IMR-90 (cell line): ENCODE results near the gene DZIP3. TPM values are rescaled to one million over a fixed set of nuclear protein-coding genes. Genes with fewer than 3 reads are reported as not detected.

Source experiments
- ATAC-seq: fragments of 200-7000 bp; cut with Tn5 transposase; 2 replicates; pipeline ENCODE4 v1.9.1; 2020; ENCODE audit warnings: low read depth, mild to moderate bottlenecking, moderate library complexity
- BruUV-seq: library from RNA; stranded (reverse); fragments of 400-500 nt; replicated peaks from 2 replicates; lab custom pipeline; 2021; lab: Mats Ljungman, UMichigan
- CTCF ChIA-PET: fragments of 300-600 bp; formaldehyde crosslinking; extraction: SDS; loops from one replicate; lab custom pipeline; 2021; ENCODE audit warnings: antibody characterized with exemption; lab: Yijun Ruan, JAX
- POLR2A ChIA-PET: fragments of 300-600 bp; sonication (Branson Sonifier 250); formaldehyde crosslinking; loops from one replicate; lab custom pipeline; 2022; ENCODE audit warnings: antibody characterized with exemption; ENCODE audit not compliant: unreplicated experiment; lab: Charles Lee
- DNase-seq: peaks from one replicate; pipeline ENCODE4 v3.0.0; 2013
- H2AFZ ChIP-seq: replicated peaks from 2 replicates; pipeline ENCODE3; 2013; ENCODE audit warnings: low read length, mild to moderate bottlenecking; ENCODE audit not compliant: poor library complexity
- H2AK5ac ChIP-seq: 2 replicates; pipeline ENCODE4 v1.6.1; 2013; ENCODE audit warnings: low read depth, low read length, inconsistent platforms
- H2AK9ac ChIP-seq: replicated peaks from 2 replicates; pipeline ENCODE3; 2013; ENCODE audit warnings: mild to moderate bottlenecking, low read depth, low read length, moderate library complexity; ENCODE audit not compliant: poor library complexity
- H2BK120ac ChIP-seq: 2 replicates; pipeline ENCODE4 v1.6.1; 2013; ENCODE audit warnings: low read depth, low read length, inconsistent platforms
- H2BK15ac ChIP-seq: 3 replicates; pipeline ENCODE4 v1.6.1; 2013; ENCODE audit warnings: low read depth, low read length, inconsistent platforms
- H2BK20ac ChIP-seq: 2 replicates; pipeline ENCODE4 v1.6.1; 2013; ENCODE audit warnings: low read depth, mild to moderate bottlenecking, inconsistent platforms, low read length, moderate library complexity
- H2BK5ac ChIP-seq: 2 replicates; pipeline ENCODE4 v1.6.1; 2013; ENCODE audit warnings: mild to moderate bottlenecking, low read depth, low read length, inconsistent platforms; ENCODE audit not compliant: poor library complexity, severe bottlenecking
- H3K14ac ChIP-seq: replicated peaks from 2 replicates; pipeline ENCODE4 v1.6.1; 2013; ENCODE audit warnings: low read depth, low read length, inconsistent platforms
- H3K18ac ChIP-seq: 2 replicates; pipeline ENCODE4 v1.6.1; 2013; ENCODE audit warnings: low read depth, low read length, control low read depth
- H3K23ac ChIP-seq: 2 replicates; pipeline ENCODE4 v1.6.1; 2013; ENCODE audit warnings: low read depth, low read length, inconsistent platforms
- H3K27ac ChIP-seq: 2 replicates; pipeline ENCODE4 v1.5.1; 2013; ENCODE audit warnings: mild to moderate bottlenecking, control low read depth, low read length; ENCODE audit not compliant: insufficient read depth
- H3K27me3 ChIP-seq: 2 replicates; pipeline ENCODE4 v1.6.1; 2013; ENCODE audit warnings: low read length; ENCODE audit not compliant: control insufficient read depth, insufficient read depth
- H3K36me3 ChIP-seq: 2 replicates; pipeline ENCODE4 v1.6.1; 2013; ENCODE audit warnings: low read length, mixed read lengths; ENCODE audit not compliant: control insufficient read depth, insufficient read depth
- H3K4ac ChIP-seq: 2 replicates; pipeline ENCODE4 v1.6.1; 2013; ENCODE audit warnings: low read depth, low read length, inconsistent platforms
- H3K4me1 ChIP-seq: 2 replicates; pipeline ENCODE4 v1.6.1; 2013; ENCODE audit warnings: low read length, mixed read lengths; ENCODE audit not compliant: control insufficient read depth, insufficient read depth
- H3K4me2 ChIP-seq: 2 replicates; pipeline ENCODE4 v1.6.1; 2013; ENCODE audit warnings: low read depth, mild to moderate bottlenecking, control low read depth, low read length, moderate library complexity
- H3K4me3 ChIP-seq: 2 replicates; pipeline ENCODE4 v1.5.1; 2013; ENCODE audit warnings: low read depth, mild to moderate bottlenecking, control low read depth, low read length, moderate library complexity; ENCODE audit not compliant: insufficient read depth
- H3K56ac ChIP-seq: 2 replicates; pipeline ENCODE4 v1.6.1; 2013; ENCODE audit warnings: low read length, inconsistent platforms; ENCODE audit not compliant: insufficient read depth; ENCODE audit errors: extremely low read depth
- H3K79me1 ChIP-seq, 2 experiments: 2 replicates each; pipeline ENCODE4 v1.6.1; 2013; ENCODE audit warnings: low read length in 2 of 2, inconsistent platforms in 1 of 2, low read depth in 1 of 2
- H3K9ac ChIP-seq: 2 replicates; pipeline ENCODE4 v1.6.1; 2013; ENCODE audit warnings: low read depth, low read length, control low read depth
- H3K9me1 ChIP-seq: 2 replicates; pipeline ENCODE4 v1.6.1; 2013; ENCODE audit warnings: low read length, inconsistent platforms; ENCODE audit not compliant: insufficient read depth
- H3K9me3 ChIP-seq: 2 replicates; pipeline ENCODE4 v1.6.1; 2013; ENCODE audit warnings: low read length; ENCODE audit not compliant: control insufficient read depth, insufficient read depth
- H4K20me1 ChIP-seq: 2 replicates; pipeline ENCODE4 v1.6.1; 2013; ENCODE audit warnings: low read length, inconsistent platforms; ENCODE audit not compliant: insufficient read depth
- H4K5ac ChIP-seq: 2 replicates; pipeline ENCODE4 v1.6.1; 2013; ENCODE audit warnings: mild to moderate bottlenecking, low read depth, low read length, control low read depth
- H4K8ac ChIP-seq, 2 experiments: 2 replicates each; pipeline ENCODE4 v1.6.1; 2013; ENCODE audit warnings: low read depth in 2 of 2, low read length in 2 of 2, control low read depth in 1 of 2, inconsistent platforms in 1 of 2
- H4K91ac ChIP-seq: 2 replicates; pipeline ENCODE4 v1.6.1; 2013; ENCODE audit warnings: low read depth, low read length, inconsistent platforms; ENCODE audit not compliant: insufficient read depth
- BHLHE40 ChIP-seq: fragments of 150-350 bp; IDR thresholded peaks from 2 replicates; pipeline ENCODE4 v1.6.1; 2016; ENCODE audit warnings: mild to moderate bottlenecking, low read depth, low read length
- CEBPB ChIP-seq: IDR thresholded peaks from 2 replicates; pipeline ENCODE4 v1.6.1; 2012; ENCODE audit warnings: low read depth, low read length, improper control_type of control experiment
- CHD1 ChIP-seq: IDR thresholded peaks from 2 replicates; pipeline ENCODE4 v1.6.1; 2012; ENCODE audit warnings: low read depth, low read length, improper control_type of control experiment
- FOS ChIP-seq: fragments of 150-350 bp; IDR thresholded peaks from 2 replicates; pipeline ENCODE4 v1.6.1; 2016; ENCODE audit warnings: low read depth, low read length
- MAFK ChIP-seq: IDR thresholded peaks from 2 replicates; pipeline ENCODE4 v1.6.1; 2012; ENCODE audit warnings: low read depth, low read length, improper control_type of control experiment
- NFE2L2 ChIP-seq: fragments of 150-350 bp; IDR thresholded peaks from 2 replicates; pipeline ENCODE4 v1.6.1; 2016; ENCODE audit warnings: low read depth, mild to moderate bottlenecking, low read length
- RCOR1 ChIP-seq: IDR thresholded peaks from 2 replicates; pipeline ENCODE4 v1.6.1; 2012; ENCODE audit warnings: mild to moderate bottlenecking, low read length, improper control_type of control experiment; ENCODE audit not compliant: insufficient replicate concordance
- SMC3 ChIP-seq: fragments of 150-350 bp; IDR thresholded peaks from 2 replicates; pipeline ENCODE4 v1.6.1; 2016; ENCODE audit warnings: low read depth, mild to moderate bottlenecking, antibody characterized with exemption, low read length, moderate library complexity
- dilution Hi-C: fragments of 300-500 bp; cut with HindIII; formaldehyde crosslinking; loops from one replicate; pipeline ENCODE4 v1.14.3; 2018; ENCODE audit warnings: low sequenced_read_pairs; ENCODE audit not compliant: unreplicated experiment
- in situ Hi-C: fragments of 300-500 bp; cut with MboI; formaldehyde crosslinking; loops from 3 replicates; pipeline ENCODE4 v1.14.3; 2019; ENCODE audit warnings: low sequenced_read_pairs, inconsistent platforms, mixed read lengths
- intact Hi-C: fragments of 100-400 bp; cut with micrococcal nuclease; formaldehyde crosslinking; loops from 2 replicates; pipeline ENCODE4 v1.10.0; 2022
- polyA plus RNA-seq, 3 experiments: library from polyadenylated mRNA; depleted of rRNA; stranded (reverse); fragments of >200 nt; gene quantifications; 2 replicates each; pipeline ENCODE4 v1.2.3, GENCODE V29; 2012; ENCODE audit warnings: low replicate concordance in 1 of 3
- total RNA-seq: library from RNA; depleted of rRNA; stranded (reverse); fragments of >200 nt; gene quantifications from 2 replicates; pipeline ENCODE4 v1.2.3, GENCODE V29; 2012
- TF ChIP-seq, protein P1 (sequence below): fragments of 150-350 bp; IDR thresholded peaks from 2 replicates; pipeline ENCODE4 v1.6.1; 2016; ENCODE audit warnings: low read depth, mild to moderate bottlenecking, low read length, moderate library complexity, borderline replicate concordance
- TF ChIP-seq, protein P2 (sequence below): conservative IDR thresholded peaks from 2 replicates; pipeline ENCODE4 v1.5.1; 2012; ENCODE audit warnings: mild to moderate bottlenecking, low read depth, low read length, improper control_type of control experiment
- TF ChIP-seq, protein P3 (sequence below): fragments of 150-350 bp; IDR thresholded peaks from 2 replicates; pipeline ENCODE4 v1.6.1; 2017; ENCODE audit warnings: mild to moderate bottlenecking, antibody characterized with exemption, low read length, low read depth

Gene DZIP3
- total and polyA plus RNA-seq, 2 of the 4 experiments (the other 2 are of a cell fraction) = 7.0 to 9.9 TPM

DNA sequence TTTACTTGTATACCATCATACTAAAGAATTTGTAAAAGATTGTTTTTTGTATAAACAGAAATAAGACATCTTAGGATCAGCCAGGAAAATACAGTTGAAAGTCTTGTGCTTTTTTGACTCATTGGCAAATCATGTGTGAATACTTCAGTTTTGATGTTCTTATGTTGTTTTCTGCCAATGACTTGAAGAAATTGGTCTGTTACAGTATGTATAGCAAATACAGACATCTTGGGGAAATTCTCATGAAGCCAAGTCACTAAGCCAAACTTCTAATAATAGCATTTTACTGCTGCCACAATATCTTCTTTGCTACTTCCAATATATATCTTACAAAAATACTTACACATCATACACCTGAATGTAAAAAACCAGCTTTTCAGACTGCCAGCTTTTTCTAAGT, 83.2 kb downstream of the DZIP3 start:
- no peaks in the 10 kb centered on the region for H3K4me1 ChIP-seq
- in situ Hi-C loops (no loop called here), dilution Hi-C loops (no loop called here), intact Hi-C loops (no loop called here)
- no peak overlapping the region for H3K9ac ChIP-seq
- TF ChIP-seq CEBPB (no peak), FOS (no peak), MAFK (no peak), NFE2L2 (no peak), RCOR1 (no peak), BHLHE40 (no peak), CHD1 (no peak), SMC3 (no peak)
- TF ChIP-seq, protein P1, sequence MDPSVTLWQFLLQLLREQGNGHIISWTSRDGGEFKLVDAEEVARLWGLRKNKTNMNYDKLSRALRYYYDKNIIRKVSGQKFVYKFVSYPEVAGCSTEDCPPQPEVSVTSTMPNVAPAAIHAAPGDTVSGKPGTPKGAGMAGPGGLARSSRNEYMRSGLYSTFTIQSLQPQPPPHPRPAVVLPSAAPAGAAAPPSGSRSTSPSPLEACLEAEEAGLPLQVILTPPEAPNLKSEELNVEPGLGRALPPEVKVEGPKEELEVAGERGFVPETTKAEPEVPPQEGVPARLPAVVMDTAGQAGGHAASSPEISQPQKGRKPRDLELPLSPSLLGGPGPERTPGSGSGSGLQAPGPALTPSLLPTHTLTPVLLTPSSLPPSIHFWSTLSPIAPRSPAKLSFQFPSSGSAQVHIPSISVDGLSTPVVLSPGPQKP = no peak
- TF ChIP-seq, protein P2, sequence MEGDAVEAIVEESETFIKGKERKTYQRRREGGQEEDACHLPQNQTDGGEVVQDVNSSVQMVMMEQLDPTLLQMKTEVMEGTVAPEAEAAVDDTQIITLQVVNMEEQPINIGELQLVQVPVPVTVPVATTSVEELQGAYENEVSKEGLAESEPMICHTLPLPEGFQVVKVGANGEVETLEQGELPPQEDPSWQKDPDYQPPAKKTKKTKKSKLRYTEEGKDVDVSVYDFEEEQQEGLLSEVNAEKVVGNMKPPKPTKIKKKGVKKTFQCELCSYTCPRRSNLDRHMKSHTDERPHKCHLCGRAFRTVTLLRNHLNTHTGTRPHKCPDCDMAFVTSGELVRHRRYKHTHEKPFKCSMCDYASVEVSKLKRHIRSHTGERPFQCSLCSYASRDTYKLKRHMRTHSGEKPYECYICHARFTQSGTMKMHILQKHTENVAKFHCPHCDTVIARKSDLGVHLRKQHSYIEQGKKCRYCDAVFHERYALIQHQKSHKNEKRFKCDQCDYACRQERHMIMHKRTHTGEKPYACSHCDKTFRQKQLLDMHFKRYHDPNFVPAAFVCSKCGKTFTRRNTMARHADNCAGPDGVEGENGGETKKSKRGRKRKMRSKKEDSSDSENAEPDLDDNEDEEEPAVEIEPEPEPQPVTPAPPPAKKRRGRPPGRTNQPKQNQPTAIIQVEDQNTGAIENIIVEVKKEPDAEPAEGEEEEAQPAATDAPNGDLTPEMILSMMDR = no peak
- TF ChIP-seq, protein P3, sequence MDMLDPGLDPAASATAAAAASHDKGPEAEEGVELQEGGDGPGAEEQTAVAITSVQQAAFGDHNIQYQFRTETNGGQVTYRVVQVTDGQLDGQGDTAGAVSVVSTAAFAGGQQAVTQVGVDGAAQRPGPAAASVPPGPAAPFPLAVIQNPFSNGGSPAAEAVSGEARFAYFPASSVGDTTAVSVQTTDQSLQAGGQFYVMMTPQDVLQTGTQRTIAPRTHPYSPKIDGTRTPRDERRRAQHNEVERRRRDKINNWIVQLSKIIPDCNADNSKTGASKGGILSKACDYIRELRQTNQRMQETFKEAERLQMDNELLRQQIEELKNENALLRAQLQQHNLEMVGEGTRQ = no peak
- H3K4me3 ChIP-seq = no peak overlapping the region
- no peak overlapping the region for H2AFZ ChIP-seq
- H3K4me2 ChIP-seq = no peak overlapping the region
- H3K56ac ChIP-seq = no peak overlapping the region
- H2BK120ac ChIP-seq = no peak overlapping the region
- ATAC-seq (no peak), DNase-seq (no peak)
- no peak overlapping the region for H4K8ac ChIP-seq
- H3K9me1 ChIP-seq = no peaks in the 10 kb centered on the region
- CTCF ChIA-PET = interaction anchor here (0.6 kb wide), 2 partner anchors 185 to 241 kb away, joined by 3 read pairs; no protein-coding TSS in a partner anchor
- no peak overlapping the region for H3K14ac ChIP-seq
- no peak overlapping the region for H3K27ac ChIP-seq
- no peak overlapping the region for H3K23ac ChIP-seq
- no peaks in the 10 kb centered on the region for H3K27me3 ChIP-seq
- no peaks in the 10 kb centered on the region for H3K79me1 ChIP-seq
- no peak overlapping the region for H3K4ac ChIP-seq
- no peaks in the 10 kb centered on the region for H4K20me1 ChIP-seq
- no peak overlapping the region for H2BK15ac ChIP-seq
- H3K9me3 ChIP-seq = no peaks in the 10 kb centered on the region
- H2AK5ac ChIP-seq = no peak overlapping the region
- H4K5ac ChIP-seq = no peak overlapping the region
- BruUV-seq = no TSS peak
- POLR2A ChIA-PET = interaction anchor here (0.5 kb wide), 1 partner anchor 25 kb away, joined by 3 read pairs; no protein-coding TSS in a partner anchor
- no peak overlapping the region for H2AK9ac ChIP-seq
- no peak overlapping the region for H4K91ac ChIP-seq
- H3K36me3 ChIP-seq = peaks cover 2% of the 10 kb centered on the region; the same call in 1 of the 2 replicates
- no peak overlapping the region for H2BK20ac ChIP-seq
- H2BK5ac ChIP-seq = no peak overlapping the region
- no peak overlapping the region for H3K18ac ChIP-seq
